ENCODE results near the gene RBP5. TPM values are rescaled to one million over a fixed set of nuclear protein-coding genes. Genes with fewer than 3 reads are reported as not detected.

Gene RBP5
- total and polyA plus RNA-seq, 10 of the 15 experiments (the other 5 are each of a cell fraction or from before 2014, with no cell fraction given), result 0.11 to 1.1 (median 0.31) TPM; not detected in 4

GRCh38 chr12:7106082-7106481 lies 22.6 kb downstream of the RBP5 start (continued):
- TF ChIP-seq BRCA1 (IDR thresholded peaks at IDR 0.05; ENCODE audit: low read depth, low read length), result no peak
- TF ChIP-seq PAX8 (IDR thresholded peaks at IDR 0.05), result no peak

- POLR2A ChIA-PET, result no interaction called here
- intact Hi-C loops (cut with micrococcal nuclease; ENCODE audit: unreplicated experiment), result no loop called here
- Histone ChIP-seq H3K27me3 (replicated peaks in 1 of 2; ENCODE audit: control insufficient read depth in 2 of 2, insufficient read depth in 2 of 2, low read length in 1 of 2) (no peaks in the 10 kb centered on the region), H3K4me2 (ENCODE audit: control insufficient read depth, insufficient read depth) (no peak overlapping the region), H3K4me3 (no peak overlapping the region), H3K9me3 (replicated peaks; ENCODE audit: control insufficient read depth, insufficient read depth, low read length) (peaks cover 6% of the 10 kb centered on the region), H3K4me1 (ENCODE audit: control insufficient read depth, insufficient read depth, low read length) (no peaks in the 10 kb centered on the region), H3K27ac (ENCODE audit: control insufficient read depth, insufficient read depth) (no peak overlapping the region), H2AFZ (ENCODE audit: control insufficient read depth, low read depth, low read length) (no peak overlapping the region), H3K36me3 (ENCODE audit: control insufficient read depth in 2 of 2, insufficient read depth in 2 of 2, low read length in 1 of 2) (0 out of 4 replicates have a peak, but pooled peaks cover 0 to 3% of the 10 kb centered on the region in 2 experiments), H3K9ac (ENCODE audit: control insufficient read depth, insufficient read depth, low read length) (no peak overlapping the region), H3K79me2 (ENCODE audit: control insufficient read depth, insufficient read depth, low read length) (peaks cover 12% of the 10 kb centered on the region), H4K20me1 (ENCODE audit: control insufficient read depth, insufficient read depth) (no peaks in the 10 kb centered on the region)
- RAD21 ChIA-PET (ENCODE audit: unreplicated experiment), result interaction anchor here (0.9 kb wide), 1 partner anchor 159 kb away, joined by 3 read pairs; no protein-coding TSS in a partner anchor
- DNase-seq (ENCODE audit: low read depth, low spot score), result no peak
- SMC1A ChIA-PET (ENCODE audit: uncharacterized antibody, unreplicated experiment), result no interaction called here
- 92% methylated on average over 14 of the region's 14 CpGs for WGBS (ENCODE audit: insufficient coverage, insufficient replicate concordance, low lambda C conversion rate, missing lambda C conversion rate)
- CTCF ChIA-PET, result interaction anchor here (0.9 to 1.4 kb wide), 3 partner anchors 9 to 41 kb away, joined by 4 to 5 read pairs (median 4); no protein-coding TSS in a partner anchor
- no TSS peak for BruUV-seq (replicated peaks)
- ATAC-seq, result no peak
- no peak for FAIRE-seq
- TF ChIP-seq USF1 (IDR thresholded peaks at IDR 0.05; ENCODE audit: borderline replicate concordance, extremely low read length, insufficient read depth, low read depth, low read length) (no peak), TCF12 (IDR thresholded peaks at IDR 0.05; ENCODE audit: low read depth, low read length) (no peak), MTA2 (IDR thresholded peaks at IDR 0.05; ENCODE audit: low read depth) (no peak), CEBPZ (IDR thresholded peaks at IDR 0.05; ENCODE audit: low read depth, low read length) (no peak), RCOR1 (conservative IDR thresholded peaks at IDR 0.05; ENCODE audit: low read depth, low read length) (no peak), ZNF24 (IDR thresholded peaks at IDR 0.05) (no peak), CBX3 (IDR thresholded peaks at IDR 0.05; ENCODE audit: borderline replicate concordance, low read depth) (no peak), SUPT20H (IDR thresholded peaks at IDR 0.05; ENCODE audit: borderline replicate concordance, control insufficient read depth, low read depth, low read length) (no peak), NKRF (conservative IDR thresholded peaks at IDR 0.05) (no peak)
- in situ Hi-C loops (cut with MboI), result no loop called here
These were observed 24.7 kb downstream of the RBP5 start for GRCh38 chr12:7103837-7104584.
